Measurements from ENCODE around the gene RAD23B.

RAD23B gene

GRCh38 chr9:107375651-107376369 lies 92.7 kb downstream of the RAD23B start:
- DNase-seq (ENCODE audit: low read depth in 1 of 2, low spot score in 1 of 2): no peak
- no peak overlapping the region for H3K4me3 ChIP-seq (replicated peaks; ENCODE audit: insufficient read depth, low read length)
- H3K27ac ChIP-seq (replicated peaks): no peak overlapping the region
- no peak for TF ChIP-seq POLR2AphosphoS5 (IDR thresholded peaks at IDR 0.05; ENCODE audit: low read depth)
- no peak for TF ChIP-seq REST (IDR thresholded peaks at IDR 0.05; ENCODE audit: insufficient replicate concordance, low read depth)
- H3K27me3 ChIP-seq (ENCODE audit: insufficient read depth, poor library complexity, severe bottlenecking): no peaks in the 10 kb centered on the region

- no peak overlapping the region for H3K27ac ChIP-seq (replicated peaks)
- no peak overlapping the region for H3K4me3 ChIP-seq (replicated peaks; ENCODE audit: insufficient read depth, low read length)
- no peak for TF ChIP-seq POLR2AphosphoS5 (IDR thresholded peaks at IDR 0.05; ENCODE audit: low read depth)
- TF ChIP-seq GABPA (IDR thresholded peaks at IDR 0.05; ENCODE audit: low read depth): no peak
- TF ChIP-seq SPI1 (IDR thresholded peaks at IDR 0.05; ENCODE audit: borderline replicate concordance, low read depth): no peak
- H3K27me3 ChIP-seq (ENCODE audit: insufficient read depth, poor library complexity, severe bottlenecking): no peaks in the 10 kb centered on the region
- no peak for DNase-seq (ENCODE audit: low read depth in 1 of 2, low spot score in 1 of 2)
Observed at GRCh38 chr9:107378006-107378405, 94.9 kb downstream of the RAD23B start.

Measured in HL-60 (cell line).